ENCODE data around the gene FIS1.
A peak's percentile ranks its signal among the peaks of the same experiment; 100 is the strongest.
"Not testable (repeated sequence)": the region's sequence is repeated elsewhere in the genome, so short reads cannot be mapped to it uniquely, and the experiment has no call there.

FIS1 gene

DNA sequence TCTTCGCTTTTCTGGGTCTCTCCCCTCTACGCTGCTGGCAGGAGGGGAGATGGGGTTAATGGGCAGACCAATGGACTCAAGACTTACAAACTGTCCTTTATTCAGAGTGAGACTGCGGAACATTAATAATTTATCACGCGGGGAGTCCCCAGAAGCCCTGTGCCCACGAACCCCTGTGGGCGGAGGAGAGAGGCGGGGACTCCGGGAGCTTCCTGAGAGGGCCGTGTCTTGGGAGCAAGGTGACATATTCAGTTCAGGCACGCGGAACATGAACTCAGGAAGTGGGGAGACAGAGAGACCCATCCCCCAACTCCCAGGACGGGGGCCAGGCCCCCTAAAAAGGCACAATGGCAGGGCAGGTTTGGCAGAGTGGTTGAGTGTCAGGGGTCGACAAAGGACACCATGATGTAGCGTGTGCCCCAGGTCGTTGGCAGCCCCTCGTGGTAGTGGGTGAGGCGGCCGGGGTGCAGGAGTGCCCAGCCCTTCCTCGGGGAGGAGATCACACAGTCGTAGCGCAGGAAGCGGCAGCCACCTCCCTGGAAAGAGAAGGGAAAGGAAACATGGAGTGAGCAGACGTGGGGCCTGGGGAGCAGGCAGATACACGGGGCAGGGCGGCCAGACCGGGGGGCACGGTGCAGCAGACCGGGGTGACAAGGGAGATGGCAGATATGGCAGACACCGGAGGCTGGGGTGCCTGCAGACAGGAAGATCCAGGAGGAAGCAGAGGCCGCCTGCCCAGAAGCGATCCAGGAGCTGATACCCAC, 38.8 kb downstream of the FIS1 start:
- no peak for DNase-seq (ENCODE audit: low read depth, low spot score)

DNA sequence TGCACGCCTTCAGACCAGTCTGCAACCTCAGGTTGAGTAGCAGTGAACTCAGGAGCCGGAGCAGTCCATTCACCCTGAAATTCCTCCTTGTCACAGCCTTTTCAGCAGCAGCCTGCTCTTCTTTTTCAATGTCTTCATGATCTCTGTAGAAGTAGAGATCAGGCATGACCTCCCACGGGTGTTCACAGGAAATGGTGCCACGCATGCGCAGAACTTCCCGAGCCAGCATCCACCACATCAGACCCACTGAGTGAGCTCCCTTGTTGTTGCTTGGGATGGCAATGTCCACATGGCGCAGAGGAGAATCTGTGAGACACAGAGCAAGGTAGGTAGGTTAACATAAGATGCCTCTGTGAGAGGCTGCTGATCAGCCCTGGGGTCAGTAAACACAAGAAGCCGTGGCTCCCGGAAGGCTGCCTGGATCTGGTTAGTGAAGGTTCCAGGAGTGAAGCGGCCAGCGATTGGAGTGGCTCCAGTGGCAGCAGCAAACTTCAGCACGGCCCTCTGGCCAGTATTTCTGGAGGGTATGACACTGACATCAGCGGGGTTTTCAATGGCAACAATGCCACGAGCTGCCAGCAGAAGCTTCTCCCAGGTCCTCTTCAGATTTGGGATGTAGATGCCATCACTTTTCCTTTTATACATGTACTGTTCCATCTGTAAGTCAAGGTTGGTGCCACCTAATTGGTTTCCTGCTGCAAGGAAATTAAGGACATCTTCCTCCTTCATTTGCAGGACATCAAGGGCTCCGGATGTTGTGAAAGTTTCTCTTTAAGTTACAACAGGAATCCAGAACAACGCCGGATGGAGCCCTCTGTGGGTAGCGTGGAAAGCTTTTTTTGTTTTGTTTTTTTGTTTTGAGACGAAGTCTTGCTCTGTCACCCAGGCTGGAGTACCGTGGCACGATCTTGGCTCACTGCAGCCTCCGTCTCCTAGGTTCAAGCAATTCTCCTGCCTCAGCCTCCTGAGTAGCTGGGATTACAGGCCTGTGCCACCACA, 40.8 kb downstream of the FIS1 start:
- peak; percentile 78 for DNase-seq (ENCODE audit: low read depth, low spot score)

- no peak for DNase-seq (ENCODE audit: low read depth, low spot score)
Observed at GRCh38 chr7:101202603-101202918, 42.3 kb downstream of the FIS1 start.

DNA sequence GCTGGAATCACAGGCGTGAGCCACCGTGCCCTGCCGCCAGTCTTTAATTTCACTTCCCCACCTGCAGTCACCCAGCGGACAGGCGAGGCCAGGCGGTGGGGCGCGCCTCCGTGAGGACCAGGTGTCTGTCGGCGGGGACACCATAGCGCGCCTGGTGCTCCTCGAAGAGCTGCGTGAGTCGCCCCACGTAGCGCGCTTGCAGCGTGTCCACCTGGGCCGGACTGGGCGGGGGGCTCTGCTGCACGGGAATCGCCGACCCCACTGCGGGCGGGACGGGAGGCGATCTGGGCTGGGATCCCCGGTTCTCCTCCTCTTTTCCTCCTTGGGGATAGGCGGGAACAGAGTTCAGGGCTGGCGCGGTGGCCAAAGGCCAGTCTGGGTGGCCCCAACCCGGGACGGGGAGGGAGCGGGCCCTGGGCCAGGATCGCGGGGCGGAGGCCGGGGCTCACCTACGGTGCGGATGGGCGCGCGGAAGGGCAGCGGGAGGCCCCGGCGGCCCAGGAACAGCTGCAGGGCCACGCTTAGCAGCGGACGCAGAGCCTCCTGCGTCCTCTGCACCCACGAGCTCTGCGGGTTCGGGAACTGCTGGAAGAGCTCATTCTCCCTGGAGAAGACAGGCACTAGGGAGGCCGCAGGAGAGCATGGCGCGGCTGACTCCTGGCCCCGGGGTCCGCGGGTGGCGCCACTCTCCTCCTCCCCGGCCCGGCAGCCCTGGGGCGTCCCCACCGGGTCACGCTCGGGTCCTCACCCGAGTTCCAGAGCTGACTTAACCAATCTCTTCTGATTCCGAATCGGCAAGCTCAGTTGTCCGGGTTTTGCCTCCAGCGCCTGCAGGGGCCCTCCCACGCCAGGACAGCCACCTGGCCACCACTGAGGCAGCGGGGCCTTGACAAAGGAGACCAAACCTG, 42.9 kb downstream of the FIS1 start:
- peak; percentile 41 for DNase-seq (ENCODE audit: low read depth, low spot score)

- DNase-seq (ENCODE audit: low read depth, low spot score), result peak; percentile 30
Observed at GRCh38 chr7:101200862-101201599, 43.9 kb downstream of the FIS1 start, which contains the start of gene MOGAT3. MOGAT3 (minus strand) TSS chr7:101201036; CDS start chr7:101200854, 182 bp downstream.

- DNase-seq (ENCODE audit: low read depth, low spot score), result peak; percentile 51
Observed at GRCh38 chr7:101200504-101200861, 44.4 kb downstream of the FIS1 start.

DNA sequence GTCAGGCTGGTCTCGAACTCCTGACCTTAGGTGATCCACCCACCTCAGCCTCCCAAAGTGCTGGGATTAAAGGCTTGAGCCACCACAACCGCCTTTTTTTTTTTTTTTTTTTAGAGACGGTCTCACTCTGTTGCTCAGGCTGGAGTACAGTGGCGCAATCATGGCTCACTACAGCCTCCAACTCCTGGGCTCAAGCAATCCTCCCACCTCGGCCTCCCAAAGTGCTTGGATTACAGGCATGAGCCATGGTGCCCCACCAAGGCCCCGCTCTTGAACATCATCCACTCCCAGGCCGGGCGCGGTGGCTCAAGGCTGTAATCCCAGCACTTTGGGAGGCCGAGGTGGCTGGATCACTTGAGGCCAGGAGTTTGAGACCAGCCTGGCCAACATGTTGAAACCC, 45.4 kb downstream of the FIS1 start:
- not testable (repeated sequence) for DNase-seq (ENCODE audit: low read depth, low spot score)

DNA sequence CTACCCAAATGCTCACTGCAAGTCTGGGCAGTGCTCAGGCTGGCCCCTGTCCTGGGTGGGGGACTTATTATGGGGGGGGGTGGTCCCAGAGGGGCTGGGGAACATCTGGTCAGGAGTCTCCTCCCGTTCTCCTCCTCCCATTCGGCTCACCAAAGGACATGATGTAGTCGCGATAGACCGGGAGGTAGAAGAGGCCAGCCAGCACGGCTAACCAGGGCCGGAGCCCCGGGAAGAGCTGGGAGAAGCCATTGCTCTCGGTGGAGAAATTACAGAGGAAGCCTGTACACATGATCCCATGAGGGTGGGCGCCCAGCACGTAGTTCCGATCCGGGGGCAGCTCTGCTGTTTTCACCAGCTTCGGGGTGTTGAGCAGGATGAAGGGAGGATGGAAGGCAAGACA, 46.4 kb downstream of the FIS1 start:
- DNase-seq (ENCODE audit: low read depth, low spot score), result no peak

DNA sequence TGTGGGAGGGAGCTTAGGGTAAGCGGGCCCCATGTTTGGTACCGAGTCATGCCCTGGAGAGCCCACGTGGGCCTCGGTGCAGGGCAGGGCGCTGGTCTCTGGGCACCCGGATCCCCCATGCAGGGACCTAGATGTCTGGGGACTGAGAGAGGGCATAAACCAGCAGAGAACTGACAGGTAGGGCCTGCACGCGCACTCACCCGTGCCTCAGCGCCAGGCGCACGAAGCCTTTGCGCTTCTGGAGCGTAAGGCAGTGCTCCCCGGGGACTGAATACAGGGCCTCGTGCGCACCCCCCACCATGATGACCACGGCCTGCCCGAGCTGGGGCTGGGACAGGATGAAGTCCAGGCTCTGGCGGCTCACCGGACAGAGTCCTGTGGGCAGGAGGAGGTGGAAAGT, 46.9 kb downstream of the FIS1 start:
- DNase-seq (ENCODE audit: low read depth, low spot score), result no peak

DNA sequence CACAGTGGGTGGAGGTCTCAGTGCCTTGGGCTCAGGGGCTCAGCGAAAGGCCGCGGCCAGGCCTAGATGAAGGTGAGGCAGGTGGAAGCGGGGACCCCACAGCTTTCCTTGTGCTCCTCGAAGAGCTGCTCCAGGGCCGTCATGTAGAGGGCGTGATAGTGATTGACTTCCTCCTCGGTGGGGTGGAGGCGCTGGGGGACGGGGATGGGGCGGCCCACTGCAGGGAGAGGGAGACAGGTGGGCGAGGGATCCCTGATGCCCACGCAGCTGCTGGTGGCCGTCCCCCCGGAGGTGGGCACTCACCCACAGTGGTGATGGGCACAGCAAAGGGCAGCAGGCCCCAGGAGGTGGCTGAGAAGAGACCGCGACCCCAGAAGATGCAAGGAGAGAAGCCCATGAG, 49.0 kb downstream of the FIS1 start:
- no peak for DNase-seq (ENCODE audit: low read depth, low spot score)
